Measurements from ENCODE around the gene CTNNA2.

DNA sequence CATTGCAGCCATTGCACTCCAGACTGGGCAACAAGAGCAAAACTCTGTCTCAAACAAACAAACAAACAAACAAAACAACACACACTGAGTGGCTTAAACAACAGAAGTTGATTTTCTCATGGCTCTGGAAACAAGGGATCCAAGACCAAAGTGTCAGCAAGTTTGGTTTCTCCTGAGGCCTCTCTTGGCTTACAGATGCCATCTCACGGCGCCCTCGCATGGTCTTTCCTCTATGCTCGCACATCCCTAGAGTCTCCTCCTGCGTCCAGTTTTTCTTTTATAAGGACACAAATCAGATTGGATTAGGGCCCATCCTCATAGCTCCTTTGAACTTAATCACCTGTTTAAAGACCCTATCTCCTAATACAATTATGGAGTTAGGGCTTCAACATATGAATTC is 925.1 kb downstream of the CTNNA2 start:
- TF ChIP-seq TAF1 (IDR thresholded peaks at IDR 0.05; ENCODE audit: borderline replicate concordance, low read depth, low read length) = no peak
- TF ChIP-seq POLR2A (IDR thresholded peaks at IDR 0.05; ENCODE audit: low read depth, low read length) = no peak
